Measurements from ENCODE around the gene WDR33.

The WDR33 gene

DNA sequence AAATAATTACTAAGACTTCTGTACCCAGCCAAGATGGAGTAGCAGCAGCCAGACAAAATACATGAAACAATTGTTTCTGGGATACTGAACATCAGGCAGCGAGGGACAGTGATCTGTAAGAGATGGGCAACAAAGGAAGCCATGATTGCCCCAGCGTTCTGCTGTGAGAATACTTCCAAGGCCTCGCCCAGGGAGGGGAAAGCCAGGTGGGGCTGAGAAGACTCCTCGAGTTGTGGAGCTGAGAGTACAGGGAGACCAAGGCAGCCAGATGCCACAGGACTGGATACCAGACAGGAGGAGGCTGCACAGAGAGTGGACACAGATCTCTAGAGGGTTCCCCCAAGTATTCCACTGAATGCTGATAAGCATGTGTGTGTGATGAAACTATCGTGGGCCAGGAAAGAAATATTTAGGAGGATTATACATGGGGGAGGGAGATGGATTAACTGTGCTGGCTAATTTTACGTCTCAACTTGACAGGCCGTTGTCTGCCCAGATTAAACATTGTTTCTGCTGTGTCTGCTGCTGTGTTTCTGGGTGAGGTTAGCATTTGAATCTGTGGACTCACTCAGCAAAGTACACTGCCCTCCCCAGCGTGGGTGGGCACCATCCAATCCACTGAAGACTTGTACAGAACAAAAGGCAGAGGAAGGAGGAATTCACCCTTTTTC is 125.4 kb downstream of the WDR33 start:
- no peak for DNase-seq

DNA sequence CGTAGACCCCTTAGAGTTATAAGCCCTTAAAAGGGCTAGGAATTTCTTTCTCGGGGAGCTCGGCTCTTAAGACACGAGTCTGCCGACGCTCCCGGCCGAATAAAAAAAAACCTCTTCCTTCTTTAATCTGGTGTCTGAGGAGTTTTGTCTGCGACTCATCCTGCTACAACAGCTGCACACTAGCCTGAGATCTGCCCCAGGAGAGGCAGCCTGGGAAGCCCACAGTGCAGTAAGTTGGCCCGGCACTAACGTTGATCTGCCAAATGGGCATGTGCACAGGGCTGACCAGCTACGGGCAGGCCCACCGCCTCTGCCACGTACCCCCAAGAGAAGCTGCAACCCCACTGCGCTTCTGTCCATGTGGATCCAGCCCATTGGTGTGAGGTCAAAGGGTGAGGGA is 127.2 kb downstream of the WDR33 start:
- no peak for DNase-seq

DNA sequence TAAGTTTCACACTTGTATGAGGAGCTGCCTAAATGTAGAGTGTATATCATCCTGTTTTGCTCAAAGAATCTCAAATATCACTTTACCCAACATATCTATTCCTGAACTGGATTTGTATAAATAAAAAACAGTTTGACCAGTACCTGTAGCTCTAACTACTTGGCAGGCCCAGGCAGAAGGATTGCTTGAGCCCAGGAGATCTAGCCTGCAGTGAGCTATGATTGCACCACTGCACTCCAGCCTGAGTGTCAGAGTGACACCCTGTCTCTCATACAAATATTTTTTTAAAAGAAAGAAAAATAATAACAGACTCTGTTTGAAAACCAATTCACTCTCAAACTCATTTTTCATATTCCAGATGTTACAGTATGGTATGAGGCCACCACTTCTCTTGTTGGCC is 127.9 kb downstream of the WDR33 start:
- DNase-seq: no peak

DNA sequence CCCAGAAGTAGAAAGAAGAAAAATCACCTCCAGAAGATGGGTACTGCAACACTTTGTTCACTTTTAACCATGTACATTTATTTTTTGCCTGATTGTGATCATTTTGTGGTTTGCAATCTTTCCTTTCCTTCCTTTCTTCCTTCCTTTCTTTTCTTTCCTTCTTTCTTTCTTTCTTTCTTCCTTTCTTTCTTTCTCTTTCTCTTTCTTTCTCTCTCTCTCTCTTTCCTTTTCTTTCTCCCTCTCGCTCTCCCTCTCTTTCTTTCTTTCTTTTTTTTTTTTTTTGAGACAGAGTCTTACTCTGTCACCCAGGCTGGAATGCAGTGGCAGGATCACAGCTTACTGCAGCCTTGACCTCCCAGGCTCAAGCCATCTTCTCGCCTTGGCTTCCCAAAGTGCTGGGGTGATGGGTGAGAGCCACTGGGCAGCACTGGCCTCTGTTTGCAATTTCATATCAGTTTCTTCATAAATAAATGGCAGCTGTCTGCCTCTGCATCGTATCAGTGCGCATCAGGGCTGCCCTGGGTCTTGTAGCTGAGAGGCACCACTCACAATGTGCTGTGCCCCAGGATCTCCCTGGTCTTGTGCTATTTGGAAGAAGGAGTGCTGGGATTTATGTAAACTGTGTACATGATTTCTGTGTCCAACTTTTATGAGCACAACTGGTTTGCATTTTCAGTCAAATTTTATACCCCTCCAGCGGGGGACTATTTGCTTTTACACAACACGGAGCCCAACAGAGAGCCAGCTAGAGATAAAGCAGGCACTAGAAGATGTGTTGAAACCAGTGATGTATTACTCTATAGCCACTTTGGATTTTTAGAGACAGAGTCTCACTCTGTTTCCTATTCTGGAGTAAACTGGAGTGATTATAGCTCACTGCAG is 128.8 kb downstream of the WDR33 start:
- DNase-seq: no peak

- no peak for DNase-seq
Observed at GRCh38 chr2:127681288-127681804, 129.6 kb downstream of the WDR33 start.

- DNase-seq: no peak
Observed at GRCh38 chr2:127680706-127681287, 130.2 kb downstream of the WDR33 start.

DNA sequence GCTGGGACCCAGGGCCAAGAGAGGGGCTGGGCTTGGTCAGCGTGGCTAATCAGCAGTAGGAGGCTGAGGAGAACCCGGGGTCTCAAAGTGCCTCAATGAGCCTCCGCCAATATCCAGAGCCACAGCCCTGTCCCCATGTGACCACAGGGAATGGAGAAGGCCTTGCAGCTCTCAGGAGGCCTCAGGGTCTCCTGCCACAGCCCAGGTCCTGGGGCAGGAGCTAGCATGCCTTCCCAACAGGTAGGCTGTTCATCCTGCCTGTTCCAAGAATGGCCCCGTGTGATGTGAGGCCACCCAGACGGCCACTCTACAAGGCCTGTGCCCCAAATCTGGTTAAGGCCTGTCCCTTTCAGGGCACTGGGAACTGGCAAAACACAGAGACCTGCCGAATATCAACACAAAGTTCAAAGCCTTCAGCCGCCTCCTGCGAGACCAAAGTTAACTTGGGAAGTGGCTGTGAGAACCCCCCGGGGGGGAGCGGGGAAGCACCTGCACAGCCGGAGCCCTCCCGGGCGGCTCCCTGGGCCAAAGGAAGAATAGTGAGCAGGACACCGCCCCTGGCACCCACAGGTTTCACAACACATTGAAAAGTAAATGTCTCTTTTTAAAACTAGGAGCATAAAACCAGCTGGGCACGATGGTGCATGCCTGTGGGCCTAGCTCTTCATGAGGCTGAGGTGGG is 131.2 kb downstream of the WDR33 start:
- no peak for DNase-seq

- DNase-seq: no peak
Observed at GRCh38 chr2:127678991-127679390, 132.0 kb downstream of the WDR33 start.

- no peak for DNase-seq
Observed at GRCh38 chr2:127678531-127678930, 132.4 kb downstream of the WDR33 start.

DNA sequence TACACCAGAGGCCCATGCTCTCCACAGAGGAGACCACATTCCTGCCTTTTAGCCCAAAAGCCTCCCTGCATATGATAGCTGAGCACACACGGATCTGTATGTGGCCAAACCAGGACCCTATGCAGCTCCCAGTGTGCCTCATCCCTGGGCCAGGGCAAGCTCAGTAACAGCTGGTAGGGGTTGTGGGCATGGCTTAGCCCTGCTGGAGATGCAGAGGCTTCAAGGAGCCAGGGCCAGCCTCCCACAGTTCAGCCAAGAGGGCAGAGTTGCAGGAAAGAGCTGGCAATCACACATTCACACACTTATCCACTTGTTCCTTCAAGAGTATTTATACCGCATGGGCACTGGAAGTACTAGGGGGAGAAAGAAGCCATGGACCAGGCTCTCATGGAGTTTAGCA is 134.1 kb downstream of the WDR33 start:
- DNase-seq: no peak

DNA sequence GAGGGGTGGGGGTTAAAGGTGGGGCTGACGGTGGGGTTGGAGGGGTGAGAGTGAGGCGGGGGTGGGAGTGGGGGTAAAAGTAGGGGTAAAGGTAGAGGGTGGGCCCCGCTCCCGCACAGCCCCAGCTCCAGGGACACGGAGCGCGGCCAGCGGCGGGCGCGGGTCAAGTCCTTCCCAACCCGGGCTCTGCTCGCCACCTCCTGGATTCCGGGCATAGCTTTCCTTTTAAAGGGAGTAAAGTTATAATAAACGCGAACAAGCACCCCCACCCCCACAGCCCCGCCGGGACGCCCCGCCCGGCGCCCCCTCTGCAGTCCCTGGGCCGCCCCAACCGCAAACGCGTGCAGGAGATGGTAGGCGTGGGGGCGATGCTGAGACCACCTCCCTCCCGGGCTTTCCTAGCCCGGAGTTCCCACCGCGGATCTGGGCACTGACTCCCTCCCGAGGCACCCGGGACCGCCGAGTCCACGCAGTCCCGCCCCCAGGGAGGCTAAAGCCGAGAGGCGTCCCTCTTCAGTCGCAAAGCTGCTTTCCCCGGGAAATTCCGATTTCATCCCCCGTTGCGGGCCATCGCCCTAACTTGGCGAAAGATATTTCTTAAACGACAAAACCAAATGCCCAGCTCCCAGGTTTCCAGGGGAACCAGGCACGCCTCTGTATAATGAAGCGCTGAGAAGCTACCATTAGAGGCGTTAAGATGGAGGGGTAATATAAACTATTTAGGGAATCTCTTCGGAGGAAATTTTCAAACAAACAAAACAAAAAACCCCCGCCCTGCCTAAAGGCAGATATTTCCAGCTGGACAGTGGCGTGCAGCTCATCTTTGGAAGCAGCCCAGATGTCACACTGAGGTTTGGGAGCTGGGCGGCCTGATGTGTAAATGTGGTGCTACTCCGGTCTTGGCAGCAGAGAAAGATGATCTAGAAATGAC is 135.4 kb downstream of the WDR33 start, which contains the start of gene LIMS2:
LIMS2 (minus strand) TSS at position 200 of the 931 bp plus-strand sequence. CDS start 506 bp downstream, outside the sequence.
- no peak for DNase-seq

GRCh38 chr2:127674241-127675209 is 136.4 kb downstream of the WDR33 start:
- DNase-seq: no peak

- DNase-seq: no peak
Observed at GRCh38 chr2:127673291-127674069, 137.5 kb downstream of the WDR33 start.

DNA sequence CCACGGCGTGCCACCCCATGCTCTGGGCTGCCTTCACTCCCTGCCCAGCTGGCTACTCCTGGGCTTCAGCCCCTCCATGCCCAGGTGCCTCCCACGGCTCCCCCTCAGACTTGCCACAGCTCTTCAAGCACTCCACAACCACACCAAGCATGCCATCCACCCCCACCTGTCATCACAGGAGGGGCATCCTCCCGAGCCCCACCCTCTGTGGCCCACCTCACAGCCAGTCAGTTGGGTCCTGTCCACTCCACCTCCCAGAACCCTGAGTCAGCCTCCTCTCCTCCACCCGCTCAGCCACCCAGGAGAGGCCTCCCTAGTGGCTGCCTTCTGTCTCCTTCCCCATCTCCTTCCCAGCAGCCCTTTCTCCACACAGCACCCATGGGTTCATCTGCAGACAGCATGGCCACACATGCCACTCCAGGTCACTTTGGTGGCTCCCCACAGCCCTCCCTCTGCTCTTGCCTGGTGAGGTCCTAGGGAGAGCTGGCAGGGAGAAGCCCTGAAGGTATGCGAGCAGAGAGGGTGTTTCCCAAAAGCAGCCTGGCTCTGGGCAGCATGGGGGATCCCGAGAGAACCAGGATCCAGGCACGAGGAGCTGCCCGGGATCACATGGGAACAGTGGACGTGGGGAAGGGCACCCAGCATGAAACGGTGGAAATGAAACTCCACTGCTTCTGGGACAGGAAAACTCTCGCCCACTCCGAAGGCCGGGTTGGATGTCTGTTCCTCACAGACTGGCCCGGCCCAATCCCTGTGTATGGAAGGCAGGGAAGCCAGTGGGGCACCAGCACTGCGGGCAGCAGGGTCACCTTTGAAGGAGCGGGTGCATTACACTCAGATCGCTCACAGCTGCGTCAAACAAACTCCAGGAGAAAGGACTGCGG is 138.4 kb downstream of the WDR33 start:
- DNase-seq: no peak

DNA sequence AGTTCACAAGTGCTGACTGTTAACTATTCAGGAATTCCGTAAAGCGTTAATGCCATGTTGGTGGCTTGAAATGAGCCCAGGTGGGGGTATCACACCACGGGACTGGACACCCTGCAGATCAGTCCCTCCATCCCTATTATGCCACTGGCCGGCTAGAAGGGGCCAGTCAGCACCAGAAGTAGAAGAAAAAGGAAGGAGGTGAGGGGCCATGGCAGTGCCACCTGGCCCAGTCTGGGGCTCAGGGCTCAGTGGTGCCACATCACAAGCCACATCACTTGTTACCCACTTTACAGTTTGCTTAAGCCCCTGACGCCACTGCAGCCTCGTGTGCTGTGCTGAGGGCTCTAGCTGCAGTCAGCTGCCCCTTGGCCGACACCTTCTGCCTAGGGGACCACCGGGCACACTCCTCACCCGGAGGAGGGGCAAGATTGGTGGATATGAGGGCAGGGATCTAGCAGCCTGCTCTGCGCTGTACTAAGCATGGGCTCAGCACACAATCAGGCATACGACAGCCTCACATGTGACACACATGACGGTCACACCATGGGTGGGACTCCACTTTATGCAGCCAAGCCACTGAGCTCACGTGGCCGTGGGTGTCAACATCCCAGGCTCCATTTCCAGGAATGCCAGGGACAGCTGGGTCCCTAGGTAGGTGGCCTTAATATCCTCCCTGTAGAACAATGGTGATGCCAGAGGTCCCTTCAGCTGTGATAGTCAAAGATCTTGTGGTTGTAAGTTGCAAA is 139.2 kb downstream of the WDR33 start:
- no peak for DNase-seq

GRCh38 chr2:127670957-127671290 is 140.0 kb downstream of the WDR33 start:
- no peak for DNase-seq

DNA sequence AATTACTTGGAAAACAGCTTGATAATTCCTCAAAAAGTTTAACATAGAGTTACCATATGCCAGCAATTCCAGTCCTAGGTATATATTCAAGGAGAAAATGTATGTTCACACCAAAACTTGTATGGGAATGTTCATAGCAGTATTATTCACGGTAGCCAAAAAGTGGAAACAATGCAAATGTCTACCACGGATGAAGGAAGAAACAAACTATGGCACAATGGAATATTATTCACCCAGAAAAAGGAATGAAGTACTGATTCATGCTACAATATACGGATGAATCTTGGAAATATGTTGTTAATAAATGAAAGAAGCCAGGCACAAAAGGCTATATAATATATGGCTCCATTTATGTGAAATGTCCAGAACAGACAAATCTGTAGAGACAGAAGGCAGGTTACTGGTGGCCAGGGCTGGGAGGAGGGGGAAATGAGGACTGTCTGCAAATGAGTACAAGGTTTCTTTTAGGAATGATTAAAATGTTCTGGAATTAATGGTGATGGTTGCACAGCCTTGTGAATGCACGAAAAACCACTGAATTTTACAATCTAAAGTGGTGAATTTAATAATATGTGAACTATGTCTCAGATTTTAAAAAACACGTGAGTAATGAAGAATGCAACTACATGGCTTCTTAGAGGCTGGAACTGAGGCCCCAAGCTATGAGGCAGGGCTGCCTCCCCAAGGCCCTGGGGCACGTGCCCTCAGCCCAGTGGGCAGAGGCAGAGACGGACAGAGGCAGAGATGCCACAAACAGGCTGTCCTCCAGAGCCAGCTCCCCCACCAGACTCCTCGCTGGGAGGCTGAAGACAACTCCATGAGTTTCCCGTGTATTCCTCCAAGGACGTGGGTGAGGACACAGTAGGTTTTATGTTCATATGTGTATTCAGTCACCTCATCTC is 140.7 kb downstream of the WDR33 start:
- DNase-seq: no peak
